K562 (cell line): Measurements from ENCODE around the gene ARHGAP31. TPM values are rescaled to one million over a fixed set of nuclear protein-coding genes. Genes with fewer than 3 reads are reported as not detected.

ENCODE experiments used
- ATAC-seq: fragments of 200-7000 bp; cut with Tn5 transposase; 3 replicates; pipeline ENCODE4 v1.9.1; 2020; ENCODE audit warnings: moderate library complexity
- BruUV-seq: library from RNA; stranded (reverse); fragments of 400-500 nt; replicated peaks from 2 replicates; lab custom pipeline; 2021; lab: Mats Ljungman, UMichigan
- CTCF ChIA-PET: fragments of 300-600 bp; formaldehyde crosslinking; extraction: SDS; loops from one replicate; lab custom pipeline; 2021; ENCODE audit warnings: low intra/inter-chr PET ratio; lab: Yijun Ruan, JAX
- POLR2A ChIA-PET: fragments of 300-600, 350-650 bp; sonication (Branson Sonifier 250); formaldehyde crosslinking; extraction: SDS; loops from one replicate; lab custom pipeline; 2021; ENCODE audit warnings: antibody characterized with exemption, inconsistent platforms; lab: Yijun Ruan, JAX
- DNase-seq, 4 experiments: peaks; one replicate each; pipeline versions ENCODE4 v3.0.0 to v3.0.0-alpha.2; 2011 to 2018; ENCODE audit warnings: low spot score in 3 of 4, mixed read lengths in 3 of 4; ENCODE audit errors: extremely low read depth in 1 of 4
- FAIRE-seq: peaks from 2 replicates; lab custom pipeline; 2011; peaks lifted over from hg19 to GRCh38; lab: Jason Lieb, UNC
- H2AFZ ChIP-seq: 2 replicates; pipeline ENCODE4 v1.6.0; 2011; ENCODE audit warnings: low read depth, low read length, control low read depth, inconsistent platforms
- H3K27ac ChIP-seq: fragments of 200-600 bp; 3 replicates; pipeline ENCODE4 v1.8.0; 2011; ENCODE audit warnings: low read depth, mild to moderate bottlenecking, control low read depth, inconsistent platforms, low read length, moderate library complexity, mixed read lengths; ENCODE audit errors: extremely low read depth
- H3K27me3 ChIP-seq, 2 experiments: fragments of 300-600 bp in 1 of 2; 2 replicates in 1 of 2; 3 replicates in 1 of 2; pipeline versions ENCODE4 v1.6.0 to v1.8.0; 2011; ENCODE audit warnings: inconsistent platforms in 2 of 2, low read length in 2 of 2, mild to moderate bottlenecking in 1 of 2, mixed read lengths in 1 of 2, moderate library complexity in 1 of 2; ENCODE audit not compliant: control insufficient read depth in 2 of 2, insufficient read depth in 2 of 2
- H3K36me3 ChIP-seq: fragments of 300-600 bp; 3 replicates; pipeline ENCODE4 v1.8.0; 2011; ENCODE audit warnings: mild to moderate bottlenecking, low read length, inconsistent platforms; ENCODE audit not compliant: control insufficient read depth, insufficient read depth
- H3K4me1 ChIP-seq, 2 experiments: fragments of 200-600 bp in 1 of 2; replicated peaks in 1 of 2; 2 replicates in 1 of 2; 3 replicates in 1 of 2; pipeline versions ENCODE4 v1.5.1 to v1.8.0; 2011; ENCODE audit warnings: inconsistent platforms in 2 of 2, low read length in 2 of 2, mild to moderate bottlenecking in 1 of 2, mixed read lengths in 1 of 2, moderate library complexity in 1 of 2; ENCODE audit not compliant: control insufficient read depth in 2 of 2, insufficient read depth in 2 of 2
- H3K4me2 ChIP-seq: 2 replicates; pipeline ENCODE4 v1.6.1; 2011; ENCODE audit warnings: low read length, control low read depth, inconsistent platforms, mixed read lengths; ENCODE audit not compliant: insufficient read depth
- H3K4me3 ChIP-seq: fragments of 200-600 bp; sonication (generic), shearing (Covaris generic); 2 replicates; pipeline ENCODE4 v1.5.1; 2016; ENCODE audit warnings: control low read depth, inconsistent platforms
- H3K79me2 ChIP-seq: fragments of 200-600 bp; 3 replicates; pipeline ENCODE4 v1.8.0; 2011; ENCODE audit warnings: low read length, inconsistent platforms; ENCODE audit not compliant: control insufficient read depth, insufficient read depth
- H3K9ac ChIP-seq, 2 experiments: 2 replicates each; pipeline versions ENCODE4 v1.6.0 to v1.6.1; 2011; ENCODE audit warnings: low read depth in 2 of 2, low read length in 2 of 2, control low read depth in 1 of 2, inconsistent platforms in 1 of 2, mild to moderate bottlenecking in 1 of 2, mixed read lengths in 1 of 2; ENCODE audit not compliant: insufficient read depth in 1 of 2
- H3K9me1 ChIP-seq: one replicate; pipeline ENCODE4 v1.6.0; 2011; ENCODE audit warnings: inconsistent platforms, mild to moderate bottlenecking, low read length, moderate library complexity; ENCODE audit not compliant: control insufficient read depth, insufficient read depth
- H3K9me3 ChIP-seq: replicated peaks from 2 replicates; pipeline ENCODE4 v1.5.1; 2011; ENCODE audit warnings: low read depth, low read length, inconsistent platforms; ENCODE audit not compliant: control insufficient read depth, insufficient read depth
- H4K20me1 ChIP-seq: replicated peaks from 2 replicates; pipeline ENCODE4 v1.6.1; 2011; ENCODE audit warnings: low read length, inconsistent platforms, mixed read lengths; ENCODE audit not compliant: control insufficient read depth, insufficient read depth
- CBFB ChIP-seq: sonication (generic); formaldehyde crosslinking; IDR thresholded peaks from 2 replicates; pipeline ENCODE4 v1.4.0; 2020; ENCODE audit warnings: mild to moderate bottlenecking, missing genetic modification reagents
- EZH2 ChIP-seq: IDR thresholded peaks from 2 replicates; pipeline ENCODE4 v1.6.1; 2012; ENCODE audit warnings: low read depth, mild to moderate bottlenecking, inconsistent platforms, low read length, borderline replicate concordance
- FOXK2 ChIP-seq, 2 experiments: fragments of 450-650 bp; IDR thresholded peaks in 1 of 2; conservative IDR thresholded peaks in 1 of 2; 2 replicates each; pipeline ENCODE4 v1.6.1; 2016; ENCODE audit warnings: low read depth in 2 of 2, mild to moderate bottlenecking in 1 of 2
- PHTF2 ChIP-seq: fragments of 250-450 bp; sonication (Bioruptor Pico); IDR thresholded peaks from 2 replicates; pipeline ENCODE4 v1.5.0; 2021; ENCODE audit warnings: mild to moderate bottlenecking
- TARDBP ChIP-seq: fragments of 450-650 bp; IDR thresholded peaks from 2 replicates; pipeline ENCODE4 v1.6.1; 2016
- TEAD2 ChIP-seq: fragments of 450-650 bp; IDR thresholded peaks from 2 replicates; pipeline ENCODE4 v1.6.1; 2016; ENCODE audit warnings: missing genetic modification characterization, control low read depth, missing compliant biosample characterization
- TFAM ChIP-seq: fragments of 250-450 bp; sonication (Bioruptor Pico); conservative IDR thresholded peaks from 2 replicates; pipeline ENCODE4 v1.5.0; 2021; ENCODE audit warnings: mild to moderate bottlenecking, moderate library complexity
- ZNF174 ChIP-seq: fragments of 250-450 bp; sonication (Bioruptor Pico); IDR thresholded peaks from 2 replicates; pipeline ENCODE4 v1.4.0; 2020; ENCODE audit warnings: mild to moderate bottlenecking
- ZNF655 ChIP-seq: fragments of 250-450 bp; sonication (Bioruptor Pico); IDR thresholded peaks from 2 replicates; pipeline ENCODE4 v1.5.0; 2021
- WGBS: fragments of 100-300 bp; shearing (Covaris generic); methylation state at CpG from one replicate; pipeline ENCODE4 v1.1.6; 2016; ENCODE audit warnings: low coverage, mixed read lengths; ENCODE audit not compliant: insufficient coverage; ENCODE audit errors: missing lambda C conversion rate; 5-methylcytosine and 5-hydroxymethylcytosine counted together
- in situ Hi-C: fragments of 300-500 bp; cut with MboI; formaldehyde crosslinking; loops from 4 replicates; pipeline ENCODE4 v1.15.0; 2018; ENCODE audit warnings: inconsistent platforms, mixed read lengths
- intact Hi-C: fragments of 100-400 bp; cut with micrococcal nuclease; formaldehyde crosslinking; loops from 2 replicates; pipeline ENCODE4 v1.14.2; 2022
- polyA plus RNA-seq, 8 experiments: library from polyadenylated mRNA; depleted of rRNA in 4 of 8; stranded (reverse) in 5 of 8; unstranded in 3 of 8; fragments of >200 nt; fragmentation: Nextera tagmentation in 2 of 8; fragmentation: Illumina TruSeq in 1 of 8; extraction: Ambion mirVana in 2 of 8; extraction: Trizol in 1 of 8; gene quantifications; 2 replicates each; pipeline versions ENCODE4 v1.2.1 to v1.2.3, GENCODE V29; 2011 to 2014; ENCODE audit warnings: inconsistent platforms in 1 of 8, missing spikeins in 1 of 8
- total RNA-seq, 7 experiments: library from RNA; depleted of rRNA in 6 of 7; stranded (reverse); fragments of >200 nt in 6 of 7; fragmentation: Illumina TruSeq in 2 of 7; extraction: Trizol in 2 of 7; gene quantifications; 2 replicates each; pipeline versions ENCODE4 v1.2.1 to v1.2.3, GENCODE V29; 2011 to 2021; ENCODE audit warnings: low replicate concordance in 1 of 7
- TF ChIP-seq, protein P1 (sequence below): fragments of 250-450 bp; sonication (Bioruptor Pico); IDR thresholded peaks from 2 replicates; pipeline ENCODE4 v1.4.0; 2020; ENCODE audit warnings: mild to moderate bottlenecking, moderate library complexity, borderline replicate concordance

Gene ARHGAP31
- total and polyA plus RNA-seq, 9 of the 15 experiments (the other 6 are each of a cell fraction or from before 2014, with no cell fraction given): under 0.01 to 0.13 (median 0.06) TPM; not detected in 5

GRCh38 chr3:119359476-119360326, 65.5 kb downstream of the ARHGAP31 start:
- Histone ChIP-seq H3K36me3 (no peaks in the 10 kb centered on the region), H3K9me1 (no peaks in the 10 kb centered on the region), H3K4me3 (no peak overlapping the region), H3K4me2 (no peak overlapping the region), H3K79me2 (no peaks in the 10 kb centered on the region), H2AFZ (no peak overlapping the region), H3K4me1 (no peaks in the 10 kb centered on the region; a peak in 2 of 5 replicates), H4K20me1 (no peaks in the 10 kb centered on the region), H3K9me3 (no peaks in the 10 kb centered on the region), H3K9ac (no peak overlapping the region), H3K27me3 (peaks cover 0 to 13% of the 10 kb centered on the region in 2 experiments; a peak in 1 of 5 replicates), H3K27ac (no peak overlapping the region)
- in situ Hi-C loops (no loop called here), intact Hi-C loops (loop anchor here (10.0 kb wide), 1 partner anchor 475 kb away; no protein-coding TSS in a partner anchor)
- DNase-seq: no peak
- no peak for FAIRE-seq
- no peak for ATAC-seq
- POLR2A ChIA-PET: no interaction called here
- TF ChIP-seq PHTF2 (CRISPR knock-in tag): no peak
- TF ChIP-seq FOXK2 (conservative IDR thresholded peaks at IDR 0.05 in 1 of 2, IDR thresholded peaks at IDR 0.05 in 1 of 2; ENCODE audit: low read depth in 2 of 2): no peak
- no peak for TF ChIP-seq TEAD2 (tag)
- TF ChIP-seq ZNF655 (CRISPR knock-in tag): no peak
- TF ChIP-seq TARDBP: no peak
- TF ChIP-seq, protein P1, sequence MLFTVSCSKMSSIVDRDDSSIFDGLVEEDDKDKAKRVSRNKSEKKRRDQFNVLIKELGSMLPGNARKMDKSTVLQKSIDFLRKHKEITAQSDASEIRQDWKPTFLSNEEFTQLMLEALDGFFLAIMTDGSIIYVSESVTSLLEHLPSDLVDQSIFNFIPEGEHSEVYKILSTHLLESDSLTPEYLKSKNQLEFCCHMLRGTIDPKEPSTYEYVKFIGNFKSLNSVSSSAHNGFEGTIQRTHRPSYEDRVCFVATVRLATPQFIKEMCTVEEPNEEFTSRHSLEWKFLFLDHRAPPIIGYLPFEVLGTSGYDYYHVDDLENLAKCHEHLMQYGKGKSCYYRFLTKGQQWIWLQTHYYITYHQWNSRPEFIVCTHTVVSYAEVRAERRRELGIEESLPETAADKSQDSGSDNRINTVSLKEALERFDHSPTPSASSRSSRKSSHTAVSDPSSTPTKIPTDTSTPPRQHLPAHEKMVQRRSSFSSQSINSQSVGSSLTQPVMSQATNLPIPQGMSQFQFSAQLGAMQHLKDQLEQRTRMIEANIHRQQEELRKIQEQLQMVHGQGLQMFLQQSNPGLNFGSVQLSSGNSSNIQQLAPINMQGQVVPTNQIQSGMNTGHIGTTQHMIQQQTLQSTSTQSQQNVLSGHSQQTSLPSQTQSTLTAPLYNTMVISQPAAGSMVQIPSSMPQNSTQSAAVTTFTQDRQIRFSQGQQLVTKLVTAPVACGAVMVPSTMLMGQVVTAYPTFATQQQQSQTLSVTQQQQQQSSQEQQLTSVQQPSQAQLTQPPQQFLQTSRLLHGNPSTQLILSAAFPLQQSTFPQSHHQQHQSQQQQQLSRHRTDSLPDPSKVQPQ (CRISPR knock-in tag): no peak
- no peak for TF ChIP-seq EZH2
- no peak for TF ChIP-seq CBFB (CRISPR knock-in tag)
- TF ChIP-seq ZNF174 (CRISPR knock-in tag): no peak
- no peak for TF ChIP-seq TFAM
- BruUV-seq: no TSS peak
- CTCF ChIA-PET: interaction anchor here (0.5 kb wide), 1 partner anchor 176 kb away, joined by 4 read pairs; no protein-coding TSS in a partner anchor
- 2% methylated on average over 11 of the region's 11 CpGs for WGBS
